ENCODE data around the gene MFSD6. TPM values are rescaled to one million over a fixed set of nuclear protein-coding genes. Genes with fewer than 3 reads are reported as not detected.

The MFSD6 gene
- total and polyA plus RNA-seq, 2 donors from 2014 or later: 12.3 to 33.9 TPM

DNA sequence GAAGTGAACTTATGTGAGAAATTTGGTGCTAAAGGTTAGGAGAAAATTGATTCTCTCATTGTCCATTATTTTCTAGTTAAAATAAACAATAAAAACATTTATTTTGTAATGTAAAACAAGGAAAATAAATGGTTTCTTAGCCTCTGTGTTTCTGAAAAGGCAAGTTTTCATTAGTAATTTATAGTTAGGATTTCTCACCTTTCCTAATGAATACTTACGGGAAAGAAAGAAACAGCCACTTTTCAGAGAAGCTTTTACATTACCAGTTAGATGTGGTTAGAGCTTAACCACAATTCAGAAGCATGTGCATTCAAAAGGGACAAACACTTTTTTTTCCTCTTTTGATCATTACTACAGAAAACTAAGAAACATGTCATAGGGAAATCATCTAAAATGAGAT, 107.5 kb downstream of the MFSD6 start:
- H3K27ac ChIP-seq (ENCODE audit: low read depth in 2 of 2, low read length in 2 of 2): no peak overlapping the region
- H3K27me3 ChIP-seq (ENCODE audit: control insufficient read depth, insufficient read depth, low read length): no peaks in the 10 kb centered on the region
- H3K9me3 ChIP-seq (ENCODE audit: control insufficient read depth in 2 of 3, insufficient read depth in 1 of 3, low read length in 3 of 3): no peaks in the 10 kb centered on the region
- intact Hi-C loops (cut with DNase I): no loop called here
- DNase-seq (no peak), FAIRE-seq (no peak)
- TF ChIP-seq, protein P1, sequence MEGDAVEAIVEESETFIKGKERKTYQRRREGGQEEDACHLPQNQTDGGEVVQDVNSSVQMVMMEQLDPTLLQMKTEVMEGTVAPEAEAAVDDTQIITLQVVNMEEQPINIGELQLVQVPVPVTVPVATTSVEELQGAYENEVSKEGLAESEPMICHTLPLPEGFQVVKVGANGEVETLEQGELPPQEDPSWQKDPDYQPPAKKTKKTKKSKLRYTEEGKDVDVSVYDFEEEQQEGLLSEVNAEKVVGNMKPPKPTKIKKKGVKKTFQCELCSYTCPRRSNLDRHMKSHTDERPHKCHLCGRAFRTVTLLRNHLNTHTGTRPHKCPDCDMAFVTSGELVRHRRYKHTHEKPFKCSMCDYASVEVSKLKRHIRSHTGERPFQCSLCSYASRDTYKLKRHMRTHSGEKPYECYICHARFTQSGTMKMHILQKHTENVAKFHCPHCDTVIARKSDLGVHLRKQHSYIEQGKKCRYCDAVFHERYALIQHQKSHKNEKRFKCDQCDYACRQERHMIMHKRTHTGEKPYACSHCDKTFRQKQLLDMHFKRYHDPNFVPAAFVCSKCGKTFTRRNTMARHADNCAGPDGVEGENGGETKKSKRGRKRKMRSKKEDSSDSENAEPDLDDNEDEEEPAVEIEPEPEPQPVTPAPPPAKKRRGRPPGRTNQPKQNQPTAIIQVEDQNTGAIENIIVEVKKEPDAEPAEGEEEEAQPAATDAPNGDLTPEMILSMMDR (IDR thresholded peaks at IDR 0.05; ENCODE audit: borderline replicate concordance, extremely low read depth, insufficient read depth): no peak
- H3K4me1 ChIP-seq (ENCODE audit: control insufficient read depth in 2 of 3, insufficient read depth in 2 of 3, low read depth in 1 of 3, low read length in 3 of 3): no peaks in the 10 kb centered on the region
- H3K9ac ChIP-seq (ENCODE audit: low read length in 3 of 3): no peak overlapping the region
- H3K4me3 ChIP-seq (ENCODE audit: low read length in 3 of 3): no peak overlapping the region
- no peaks in the 10 kb centered on the region for H3K36me3 ChIP-seq (ENCODE audit: control insufficient read depth in 2 of 3, insufficient read depth in 3 of 3, low read length in 3 of 3)

DNA sequence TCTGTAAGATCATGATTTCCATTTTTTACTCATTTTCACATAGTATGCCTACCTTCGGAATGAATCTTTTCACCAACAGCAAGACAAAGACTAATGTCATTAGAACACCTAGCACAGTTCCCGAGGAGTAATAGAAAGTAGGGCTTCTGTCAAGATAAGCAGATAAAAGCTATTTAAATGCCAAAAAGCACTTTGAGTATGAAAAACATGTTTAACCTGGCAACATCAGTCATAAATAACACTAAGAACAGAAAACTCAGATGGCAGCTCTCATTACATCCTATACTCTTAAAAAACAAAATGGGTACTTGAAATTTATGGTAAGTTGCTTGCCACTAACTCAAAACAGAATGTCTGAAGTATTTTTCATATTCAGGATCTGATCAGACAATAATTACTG, 109.3 kb downstream of the MFSD6 start:
- Histone ChIP-seq H3K4me3 (ENCODE audit: low read length in 3 of 3) (no peak overlapping the region), H3K36me3 (ENCODE audit: control insufficient read depth in 2 of 3, insufficient read depth in 3 of 3, low read length in 3 of 3) (no peaks in the 10 kb centered on the region), H3K9ac (ENCODE audit: low read length in 3 of 3) (no peak overlapping the region), H3K9me3 (ENCODE audit: control insufficient read depth in 2 of 3, insufficient read depth in 1 of 3, low read length in 3 of 3) (no peaks in the 10 kb centered on the region), H3K27ac (ENCODE audit: low read depth in 2 of 2, low read length in 2 of 2) (no peak overlapping the region), H3K4me1 (ENCODE audit: control insufficient read depth in 2 of 3, insufficient read depth in 2 of 3, low read depth in 1 of 3, low read length in 3 of 3) (no peaks in the 10 kb centered on the region), H3K27me3 (ENCODE audit: control insufficient read depth, insufficient read depth, low read length) (no peaks in the 10 kb centered on the region)
- intact Hi-C loops (cut with DNase I): no loop called here
- TF ChIP-seq, protein P1 (IDR thresholded peaks at IDR 0.05; ENCODE audit: borderline replicate concordance, extremely low read depth, insufficient read depth): no peak
- FAIRE-seq (no peak), DNase-seq (no peak)

DNA sequence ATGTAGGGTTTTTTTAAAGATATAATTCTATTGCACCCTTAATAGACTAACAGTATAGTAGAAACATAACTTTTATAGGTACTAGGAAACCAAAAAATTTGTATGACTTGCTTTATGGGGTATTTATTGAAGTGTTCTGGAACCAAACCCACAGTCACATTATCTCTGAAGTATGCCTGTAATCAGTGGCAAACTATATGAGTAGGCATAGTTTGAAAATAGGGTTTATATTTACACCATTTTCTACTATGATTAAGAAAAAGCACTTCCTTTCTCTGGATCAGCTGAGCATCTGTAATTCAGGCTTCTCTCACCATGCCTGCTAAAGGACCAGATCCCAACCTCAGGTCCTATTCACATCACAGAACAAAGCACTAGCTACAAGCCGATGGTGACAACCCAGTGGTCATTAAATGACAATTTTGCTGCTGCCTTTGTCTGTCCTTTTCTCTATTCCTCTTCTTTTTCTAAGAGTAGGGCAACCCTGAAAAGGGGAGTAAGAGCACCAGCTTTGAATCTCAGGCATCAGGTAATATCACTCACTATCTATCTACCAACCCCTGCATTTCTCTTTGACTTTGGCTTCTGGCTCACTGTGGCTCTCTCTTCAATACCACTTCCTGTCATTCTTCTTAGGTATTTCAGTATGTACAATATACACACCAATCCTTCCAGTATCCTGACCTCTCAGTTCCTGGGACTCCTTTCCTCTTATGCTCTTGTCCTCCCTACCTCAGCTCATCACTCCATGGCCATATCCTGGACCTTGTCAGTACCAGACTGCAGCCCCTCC, 112.0 kb downstream of the MFSD6 start:
- no peak for DNase-seq
- TF ChIP-seq, protein P1 (IDR thresholded peaks at IDR 0.05; ENCODE audit: borderline replicate concordance, extremely low read depth, insufficient read depth): no peak

More for the DNA sequence above, 112.0 kb downstream of the MFSD6 start:
- Histone ChIP-seq H3K27ac (ENCODE audit: low read depth in 2 of 2, low read length in 2 of 2) (no peak overlapping the region), H3K27me3 (ENCODE audit: control insufficient read depth, insufficient read depth, low read length) (no peaks in the 10 kb centered on the region), H3K4me3 (ENCODE audit: low read length in 3 of 3) (no peak overlapping the region), H3K4me1 (ENCODE audit: control insufficient read depth in 2 of 3, insufficient read depth in 2 of 3, low read depth in 1 of 3, low read length in 3 of 3) (no peaks in the 10 kb centered on the region), H3K9ac (ENCODE audit: low read length in 3 of 3) (no peak overlapping the region), H3K9me3 (ENCODE audit: control insufficient read depth in 2 of 3, insufficient read depth in 1 of 3, low read length in 3 of 3) (no peaks in the 10 kb centered on the region), H3K36me3 (ENCODE audit: control insufficient read depth in 2 of 3, insufficient read depth in 3 of 3, low read length in 3 of 3) (no peaks in the 10 kb centered on the region)
- intact Hi-C loops (cut with DNase I): no loop called here
- FAIRE-seq: no peak
